A172 (cell line): ENCODE results near the gene ANKRD11. TPM values are rescaled to one million over a fixed set of nuclear protein-coding genes. Genes with fewer than 3 reads are reported as not detected.

Source experiments
- DNase-seq: peaks from one replicate; pipeline ENCODE4 v3.0.0-alpha.2; 2015; ENCODE audit warnings: low spot score
- total RNA-seq: library from RNA; depleted of rRNA; stranded (reverse); fragments of >200 nt; shearing (Covaris generic); gene quantifications from 2 replicates; pipeline ENCODE4 v1.2.3, GENCODE V29; 2014

ANKRD11 gene
- total RNA-seq, 1 experiment from 2014 or later = 61.6 TPM

- no peak for DNase-seq
Observed at GRCh38 chr16:89285381-89285780, 205.0 kb downstream of the ANKRD11 start.

GRCh38 chr16:89283449-89283848, 206.9 kb downstream of the ANKRD11 start:
- no peak for DNase-seq

DNA sequence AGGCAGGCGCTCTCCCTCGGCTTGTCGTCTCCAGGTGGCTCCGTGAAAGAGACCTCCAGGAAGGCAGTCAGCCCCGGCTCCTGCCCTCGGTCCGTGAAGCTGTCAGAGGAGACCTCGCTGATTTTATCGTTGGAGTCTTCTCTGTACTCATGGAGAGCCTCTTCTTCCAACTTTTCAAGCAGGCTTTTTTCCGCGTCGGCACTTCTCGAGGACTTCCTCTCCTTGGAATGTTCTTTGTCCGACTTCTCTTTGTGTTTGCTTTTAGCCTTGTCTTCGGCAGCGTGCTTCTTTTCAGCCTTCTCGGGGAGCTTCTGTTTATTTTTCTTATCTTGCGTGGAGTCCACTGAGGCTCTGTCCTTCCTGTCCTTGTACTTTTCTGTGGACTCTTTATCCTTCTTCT, 207.8 kb downstream of the ANKRD11 start:
- DNase-seq = no peak

DNA sequence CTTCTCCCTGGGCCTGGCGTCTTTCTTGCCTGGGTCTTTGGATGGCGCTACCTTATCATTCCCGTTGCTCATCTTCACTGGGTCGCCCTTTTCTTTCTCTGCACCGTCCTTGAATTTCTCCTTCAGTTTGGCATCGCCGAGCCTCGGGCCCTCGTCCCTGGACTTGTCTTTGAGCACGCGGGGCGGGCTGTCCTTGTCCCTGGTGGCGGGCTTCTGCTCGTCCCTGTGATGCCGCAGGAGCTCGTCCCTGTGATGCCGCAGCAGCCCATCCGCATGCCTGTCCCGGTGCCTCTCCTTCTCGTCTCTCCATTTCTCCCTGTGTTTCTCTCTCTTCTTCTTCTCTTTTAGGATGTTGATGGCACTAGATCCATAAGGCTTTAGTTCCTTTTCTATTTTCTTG, 208.5 kb downstream of the ANKRD11 start:
- DNase-seq = no peak

- DNase-seq = no peak
Observed at GRCh38 chr16:89281189-89281577, 209.2 kb downstream of the ANKRD11 start.

GRCh38 chr16:89280546-89281188, 209.7 kb downstream of the ANKRD11 start:
- no peak for DNase-seq

DNA sequence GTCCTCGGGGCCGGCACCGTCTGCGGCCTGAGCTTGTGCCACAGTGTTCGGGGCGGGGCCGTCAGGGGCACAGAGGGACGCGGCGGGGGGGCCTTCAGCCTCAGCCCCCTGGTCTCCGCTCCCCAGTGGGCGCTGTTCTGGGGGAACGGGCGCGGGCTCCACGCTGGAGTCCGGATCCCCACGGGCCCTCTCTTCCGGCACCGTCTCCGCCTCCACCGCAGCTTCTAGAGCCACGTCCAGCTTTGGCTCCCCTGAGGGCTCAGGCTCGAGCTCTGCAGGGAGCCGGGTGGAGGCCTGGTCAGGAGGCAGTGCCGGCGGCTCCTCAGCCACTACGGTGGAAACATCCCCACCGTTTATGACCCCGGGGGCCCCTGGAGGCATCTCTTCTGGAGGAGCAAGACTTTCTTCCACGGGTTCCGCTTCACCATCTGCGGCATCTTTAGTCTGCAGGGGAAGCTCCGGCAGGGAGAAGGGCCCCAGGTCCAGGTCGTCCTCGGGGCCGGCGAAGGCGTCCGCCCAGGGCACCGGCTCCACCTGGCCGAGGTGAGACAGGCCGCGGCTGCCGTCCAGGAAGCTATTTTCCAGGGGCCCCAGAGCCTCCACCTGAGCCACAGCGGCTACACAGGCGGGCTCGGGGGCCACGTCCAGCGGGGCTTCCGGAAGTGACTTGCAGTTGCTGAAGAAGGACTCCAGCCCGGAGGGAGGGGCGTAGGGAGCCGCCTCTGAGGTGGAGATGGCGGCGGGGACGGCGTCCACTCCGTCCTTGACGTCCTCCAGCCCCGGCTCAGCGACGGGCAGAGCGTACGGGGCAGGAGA, 210.5 kb downstream of the ANKRD11 start:
- DNase-seq = no peak

DNA sequence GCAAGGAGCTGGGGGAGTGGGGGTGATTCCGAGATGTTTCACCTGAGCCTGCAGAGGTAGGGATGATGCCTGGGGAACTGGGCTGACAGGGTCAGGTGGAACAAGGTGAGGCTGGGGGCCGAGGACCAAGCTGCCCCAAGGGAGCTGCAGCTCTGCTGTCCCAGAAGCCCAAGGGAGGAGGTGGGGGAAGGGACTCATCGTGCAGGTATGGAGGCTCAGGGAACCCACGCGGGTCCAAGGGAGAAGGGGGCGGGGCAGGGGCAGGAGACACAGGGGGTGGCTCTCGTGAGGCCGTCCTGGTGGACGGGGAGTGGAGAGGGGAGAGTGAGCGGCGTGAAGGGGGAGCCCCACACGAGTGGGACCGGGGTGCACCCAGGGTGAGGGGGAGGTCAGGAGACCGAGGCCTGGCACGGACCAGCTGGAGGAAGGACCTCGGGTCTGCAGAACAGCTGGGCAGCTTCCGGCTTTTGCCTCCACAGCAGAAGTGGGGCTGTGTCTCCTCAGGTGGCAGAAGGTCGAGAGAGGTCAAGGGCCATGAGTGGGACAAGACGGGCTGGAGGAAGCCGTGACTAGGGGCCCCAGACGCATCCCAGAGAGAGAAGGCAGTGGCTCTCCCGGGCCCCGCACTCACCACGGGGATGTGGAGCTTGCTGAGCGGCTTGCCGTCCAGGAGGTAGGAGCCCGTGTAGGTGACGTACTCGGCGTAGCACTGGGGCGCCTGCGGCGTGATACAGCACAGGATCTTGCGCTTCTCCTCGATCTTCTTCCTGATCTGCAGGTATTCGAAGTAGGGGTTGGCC, 211.7 kb downstream of the ANKRD11 start:
- no peak for DNase-seq

GRCh38 chr16:89277641-89278341, 212.6 kb downstream of the ANKRD11 start:
- no peak for DNase-seq

GRCh38 chr16:89277049-89277448, 213.3 kb downstream of the ANKRD11 start:
- DNase-seq = no peak

- DNase-seq = no peak
Observed at GRCh38 chr16:89275837-89276720, 214.3 kb downstream of the ANKRD11 start.

GRCh38 chr16:89275284-89275584, 215.1 kb downstream of the ANKRD11 start:
- DNase-seq = no peak

DNA sequence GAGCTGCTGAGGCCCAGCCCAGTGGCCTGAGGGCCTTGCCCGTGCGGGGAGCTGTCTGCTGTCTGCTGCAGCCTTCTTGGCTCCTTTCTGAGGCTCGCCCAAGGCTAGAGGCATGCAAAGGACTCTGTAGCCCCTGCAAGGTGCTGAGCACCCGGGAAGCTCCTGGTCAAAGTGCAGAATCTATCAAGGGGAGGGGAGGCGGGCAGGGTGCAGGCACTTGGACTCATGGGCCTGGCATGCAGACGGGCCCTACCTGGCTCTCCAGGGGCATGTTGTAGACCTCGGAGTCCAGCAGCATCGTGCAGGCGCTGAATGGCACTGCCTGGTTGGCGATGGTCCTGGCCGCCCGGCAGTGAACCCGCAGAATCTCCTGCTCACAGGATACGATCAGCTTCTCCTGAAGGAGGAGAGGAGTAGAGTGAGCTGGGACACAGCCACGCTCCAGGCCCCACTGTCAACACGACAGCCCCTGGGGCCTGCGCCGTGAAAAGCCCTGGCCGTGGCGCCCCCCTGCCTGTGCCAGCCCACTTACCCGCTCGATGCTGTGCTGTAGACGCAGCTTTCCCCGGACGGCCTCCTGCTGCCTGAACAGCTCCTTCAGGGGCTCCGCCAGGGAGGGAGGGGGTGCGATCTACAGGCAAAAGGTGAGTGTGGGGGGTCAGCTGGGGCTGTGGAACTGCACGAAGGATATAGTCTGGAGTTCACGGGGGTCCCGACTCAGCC, 215.6 kb downstream of the ANKRD11 start:
- DNase-seq = no peak

DNA sequence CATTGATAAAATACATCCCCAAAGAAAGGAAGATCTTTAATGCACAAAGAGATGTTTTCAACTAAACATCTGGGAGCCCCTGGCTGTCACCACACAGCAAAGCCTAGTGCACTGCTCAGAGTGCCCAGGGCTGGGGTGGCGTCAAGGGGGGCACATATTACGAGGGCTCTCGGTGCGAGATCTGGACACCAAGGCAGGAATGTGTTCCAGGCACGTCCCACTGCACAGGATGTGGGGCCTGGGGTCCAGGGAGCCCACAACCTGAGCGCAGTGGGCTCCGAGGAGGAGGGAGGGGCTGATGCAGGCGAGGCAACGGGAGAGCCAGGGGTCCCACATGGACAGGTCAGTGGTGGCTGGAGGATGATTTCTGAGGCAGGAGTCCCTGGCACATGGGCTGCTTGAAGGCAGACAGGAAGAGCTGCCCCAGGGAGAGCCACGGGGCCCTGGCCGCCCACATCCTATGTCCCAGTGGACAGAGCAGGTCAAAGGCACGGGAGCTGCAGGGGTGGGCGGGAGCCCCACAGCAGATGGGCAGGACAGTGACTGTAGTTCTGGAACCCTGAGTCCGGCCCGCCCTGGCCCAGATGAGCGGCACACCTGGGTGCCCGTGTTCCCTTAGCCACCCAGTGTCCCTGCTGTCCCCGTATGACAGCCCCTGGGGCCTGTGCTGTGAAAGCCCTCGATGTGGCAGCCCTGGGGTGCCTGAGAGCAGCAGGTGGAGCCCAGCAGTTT, 216.5 kb downstream of the ANKRD11 start:
- DNase-seq = no peak

DNA sequence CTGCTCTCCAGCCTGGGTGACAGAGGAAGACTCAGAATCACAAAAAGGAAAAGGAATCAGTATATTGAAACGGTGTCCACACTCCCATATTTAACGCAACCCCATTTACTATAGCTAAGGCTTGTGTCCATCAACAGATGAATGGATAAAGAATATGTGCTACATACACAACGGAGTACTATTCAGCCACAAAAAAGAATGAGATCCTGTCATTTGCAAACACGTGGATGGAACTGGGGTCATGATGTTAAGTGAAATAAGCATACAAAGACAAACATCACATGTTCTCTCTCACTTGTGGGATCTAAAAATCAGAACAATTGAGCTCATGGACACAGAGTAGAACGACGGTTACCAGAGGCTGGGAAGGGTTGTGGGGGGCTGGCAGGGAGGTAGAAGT, 217.7 kb downstream of the ANKRD11 start:
- no peak for DNase-seq

GRCh38 chr16:89270666-89271345, 219.6 kb downstream of the ANKRD11 start:
- DNase-seq = no peak

- no peak for DNase-seq
Observed at GRCh38 chr16:89269805-89270665, 220.3 kb downstream of the ANKRD11 start.
